HCT116 (cell line): ENCODE measurements around the gene DDTL.

Experiments used
- CTCF ChIP-seq, 3 experiments: fragments of 200-600 bp in 1 of 3; sonication (generic) in 1 of 3; IDR thresholded peaks in 2 of 3; conservative IDR thresholded peaks in 1 of 3; 2 replicates each; pipeline ENCODE4 v1.5.1; 2012 to 2017; ENCODE audit warnings: low read depth in 2 of 3, low read length in 2 of 3, antibody characterized with exemption in 1 of 3, borderline replicate concordance in 1 of 3, control low read depth in 1 of 3, mild to moderate bottlenecking in 1 of 3, mixed read lengths in 1 of 3, mixed run types in 1 of 3, moderate library complexity in 1 of 3; ENCODE audit not compliant: insufficient read depth in 1 of 3
- EZH2 ChIP-seq: fragments of 200-600 bp; sonication (generic); IDR thresholded peaks from 2 replicates; pipeline ENCODE4 v1.6.1; 2017; ENCODE audit warnings: antibody characterized with exemption, mixed run types
- EZH2phosphoT487 ChIP-seq: fragments of 200-600 bp; IDR thresholded peaks from 2 replicates; pipeline ENCODE4 v1.6.1; 2018; ENCODE audit warnings: antibody characterized with exemption, borderline replicate concordance
- MAX ChIP-seq: IDR thresholded peaks from 2 replicates; pipeline ENCODE4 v1.6.1; 2012
- POLR2A ChIP-seq: IDR thresholded peaks from 2 replicates; pipeline ENCODE4 v1.7.0; 2011; ENCODE audit warnings: borderline replicate concordance; ENCODE audit not compliant: insufficient read depth, insufficient read length; ENCODE audit errors: extremely low read depth
- REST ChIP-seq: IDR thresholded peaks from 2 replicates; pipeline ENCODE4 v1.6.1; 2012; ENCODE audit warnings: low read depth
- SIN3A ChIP-seq: IDR thresholded peaks from 2 replicates; pipeline ENCODE4 v1.6.1; 2012; ENCODE audit warnings: low read depth
- YY1 ChIP-seq: IDR thresholded peaks from 2 replicates; pipeline ENCODE4 v1.6.1; 2011; ENCODE audit warnings: low read length, low read depth, moderate library complexity, mild to moderate bottlenecking; ENCODE audit not compliant: insufficient replicate concordance; ENCODE audit errors: extremely low read depth

- TF ChIP-seq REST = no peak
- no peak for TF ChIP-seq CTCF (IDR thresholded peaks at IDR 0.05 in 2 of 3, conservative IDR thresholded peaks at IDR 0.05 in 1 of 3; ENCODE audit: borderline replicate concordance in 1 of 3, insufficient read depth in 1 of 3, low read depth in 2 of 3, low read length in 2 of 3)
- TF ChIP-seq YY1 = no peak
- no peak for TF ChIP-seq MAX
- TF ChIP-seq POLR2A = no peak
- TF ChIP-seq SIN3A = no peak
- no peak for TF ChIP-seq EZH2phosphoT487
- no peak for TF ChIP-seq EZH2
Observed at GRCh38 chr22:23925020-23925606, 41.6 kb upstream of the DDTL start.
